Neural crest cell (in vitro differentiated cells): ENCODE data around the gene NKAIN2. TPM values are rescaled to one million over a fixed set of nuclear protein-coding genes. Genes with fewer than 3 reads are reported as not detected.

Experiments
- DNase-seq: peaks from one replicate; pipeline ENCODE4 v3.0.0; 2021; ENCODE audit warnings: low read depth, mixed read lengths, low spot score
- H3K27ac Mint-ChIP-seq: one replicate; pipeline ENCODE4 v1.8.0; 2021; ENCODE audit warnings: mild to moderate bottlenecking, mixed read lengths; ENCODE audit not compliant: unreplicated experiment
- H3K27me3 Mint-ChIP-seq: 2 replicates; pipeline ENCODE4 v1.8.0; 2021; ENCODE audit warnings: low read depth, mild to moderate bottlenecking, mixed read lengths
- H3K36me3 Mint-ChIP-seq: 2 replicates; pipeline ENCODE4 v1.8.0; 2021; ENCODE audit warnings: low read depth, mild to moderate bottlenecking, mixed read lengths
- H3K4me1 Mint-ChIP-seq: 2 replicates; pipeline ENCODE4 v1.8.0; 2021; ENCODE audit warnings: mixed read lengths
- H3K4me3 Mint-ChIP-seq: one replicate; pipeline ENCODE4 v1.8.0; 2021; ENCODE audit warnings: mild to moderate bottlenecking, mixed read lengths
- H3K9me3 Mint-ChIP-seq: 2 replicates; pipeline ENCODE4 v1.8.0; 2021; ENCODE audit warnings: mixed read lengths
- total RNA-seq: library from RNA; stranded (reverse); gene quantifications from 2 replicates; pipeline ENCODE4 v1.2.1, GENCODE V29; 2021
- TF ChIP-seq, protein P1 (sequence below): fragments of 200-600 bp; sonication (generic); conservative IDR thresholded peaks from 2 replicates; pipeline ENCODE4 v1.5.0; 2021; ENCODE audit warnings: antibody characterized with exemption, mild to moderate bottlenecking

Gene NKAIN2
- total RNA-seq, 1 donor from 2014 or later: 1.1 TPM

GRCh38 chr6:124303971-124304370, 500.3 kb downstream of the NKAIN2 start:
- TF ChIP-seq, protein P1, sequence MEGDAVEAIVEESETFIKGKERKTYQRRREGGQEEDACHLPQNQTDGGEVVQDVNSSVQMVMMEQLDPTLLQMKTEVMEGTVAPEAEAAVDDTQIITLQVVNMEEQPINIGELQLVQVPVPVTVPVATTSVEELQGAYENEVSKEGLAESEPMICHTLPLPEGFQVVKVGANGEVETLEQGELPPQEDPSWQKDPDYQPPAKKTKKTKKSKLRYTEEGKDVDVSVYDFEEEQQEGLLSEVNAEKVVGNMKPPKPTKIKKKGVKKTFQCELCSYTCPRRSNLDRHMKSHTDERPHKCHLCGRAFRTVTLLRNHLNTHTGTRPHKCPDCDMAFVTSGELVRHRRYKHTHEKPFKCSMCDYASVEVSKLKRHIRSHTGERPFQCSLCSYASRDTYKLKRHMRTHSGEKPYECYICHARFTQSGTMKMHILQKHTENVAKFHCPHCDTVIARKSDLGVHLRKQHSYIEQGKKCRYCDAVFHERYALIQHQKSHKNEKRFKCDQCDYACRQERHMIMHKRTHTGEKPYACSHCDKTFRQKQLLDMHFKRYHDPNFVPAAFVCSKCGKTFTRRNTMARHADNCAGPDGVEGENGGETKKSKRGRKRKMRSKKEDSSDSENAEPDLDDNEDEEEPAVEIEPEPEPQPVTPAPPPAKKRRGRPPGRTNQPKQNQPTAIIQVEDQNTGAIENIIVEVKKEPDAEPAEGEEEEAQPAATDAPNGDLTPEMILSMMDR: no peak
- Mint-ChIP-seq H3K4me1 (no peaks in the 10 kb centered on the region), H3K27me3 (no peaks in the 10 kb centered on the region), H3K9me3 (peaks cover 4% of the 10 kb centered on the region), H3K4me3 (no peak overlapping the region), H3K27ac (no peak overlapping the region), H3K36me3 (no peaks in the 10 kb centered on the region)
- no peak for DNase-seq

DNA sequence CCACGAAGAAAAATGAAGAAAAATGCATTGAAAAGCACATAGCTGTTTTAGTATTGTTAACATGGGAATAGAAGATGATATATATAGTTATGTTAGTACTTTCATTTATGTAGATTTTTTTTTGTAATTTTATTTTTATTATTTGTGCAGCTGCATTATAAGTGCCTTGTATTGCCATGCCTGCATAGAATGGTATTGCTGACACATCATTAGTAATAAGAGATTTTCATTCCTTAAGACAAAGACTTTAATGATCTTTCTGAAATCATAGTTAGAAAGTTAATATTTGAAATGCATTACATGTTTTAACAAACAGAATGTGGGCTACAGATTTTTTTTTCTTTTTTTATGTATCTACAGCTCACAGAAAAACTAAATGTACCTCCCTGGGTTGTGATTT, 506.5 kb downstream of the NKAIN2 start:
- no peak for DNase-seq
- H3K36me3 Mint-ChIP-seq: no peaks in the 10 kb centered on the region
- no peaks in the 10 kb centered on the region for H3K9me3 Mint-ChIP-seq

DNA sequence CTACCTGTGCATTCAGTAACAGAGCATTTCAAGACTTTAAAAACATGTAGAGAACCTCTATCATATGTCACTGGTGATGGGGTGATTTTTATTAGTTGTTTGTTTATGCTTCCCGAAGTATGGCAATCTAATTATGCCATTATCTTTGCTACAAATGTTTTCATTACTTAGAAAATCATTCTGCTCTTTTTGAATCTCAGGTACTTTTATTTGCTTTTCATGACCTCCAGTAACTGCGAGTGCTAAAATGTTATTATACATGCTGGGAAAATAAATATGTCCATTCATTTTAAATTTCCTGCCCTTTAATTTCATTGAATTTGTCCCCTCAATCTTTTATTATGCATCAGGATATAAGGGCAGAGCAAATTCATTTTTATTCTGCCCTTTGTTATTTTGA, 515.7 kb downstream of the NKAIN2 start:
- H3K36me3 Mint-ChIP-seq: no peaks in the 10 kb centered on the region
- no peak for DNase-seq
- no peak overlapping the region for H3K4me3 Mint-ChIP-seq
- no peaks in the 10 kb centered on the region for H3K4me1 Mint-ChIP-seq
- no peak overlapping the region for H3K27ac Mint-ChIP-seq
- TF ChIP-seq, protein P1: no peak
- no peaks in the 10 kb centered on the region for H3K9me3 Mint-ChIP-seq
- no peaks in the 10 kb centered on the region for H3K27me3 Mint-ChIP-seq

More for the DNA sequence above, 506.5 kb downstream of the NKAIN2 start:
- H3K4me3 Mint-ChIP-seq: no peak overlapping the region
- TF ChIP-seq, protein P1: no peak
- no peaks in the 10 kb centered on the region for H3K27me3 Mint-ChIP-seq
- no peak overlapping the region for H3K27ac Mint-ChIP-seq
- H3K4me1 Mint-ChIP-seq: no peaks in the 10 kb centered on the region

DNA sequence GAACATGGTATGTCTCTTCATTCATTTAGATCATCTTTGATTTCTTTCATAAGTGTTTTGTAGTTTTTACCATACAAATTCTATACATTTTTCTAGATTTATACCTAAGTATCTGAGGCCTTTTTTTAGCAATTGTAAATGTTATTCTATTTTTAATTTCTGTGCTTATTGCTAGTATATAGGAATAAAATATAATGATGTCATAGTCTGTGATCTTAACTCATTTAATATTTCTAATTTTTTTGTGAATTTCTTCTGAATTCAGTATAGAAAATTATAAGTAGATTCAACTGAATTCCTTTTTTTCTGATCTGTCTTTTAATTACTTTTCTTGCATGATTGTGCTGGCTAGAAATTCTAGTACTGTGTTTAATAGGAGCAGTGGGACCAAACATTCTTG, 520.6 kb downstream of the NKAIN2 start:
- TF ChIP-seq, protein P1: no peak
- H3K4me3 Mint-ChIP-seq: no peak overlapping the region

GRCh38 chr6:124330197-124330596, 526.5 kb downstream of the NKAIN2 start:
- Mint-ChIP-seq H3K4me1 (no peaks in the 10 kb centered on the region), H3K27me3 (no peaks in the 10 kb centered on the region), H3K36me3 (no peaks in the 10 kb centered on the region), H3K9me3 (peaks cover 4% of the 10 kb centered on the region), H3K4me3 (no peak overlapping the region), H3K27ac (no peak overlapping the region)
- no peak for DNase-seq
- TF ChIP-seq, protein P1: no peak

More for the DNA sequence above, 520.6 kb downstream of the NKAIN2 start:
- no peaks in the 10 kb centered on the region for H3K9me3 Mint-ChIP-seq
- no peaks in the 10 kb centered on the region for H3K4me1 Mint-ChIP-seq
- no peak overlapping the region for H3K27ac Mint-ChIP-seq
- no peaks in the 10 kb centered on the region for H3K27me3 Mint-ChIP-seq
- H3K36me3 Mint-ChIP-seq: no peaks in the 10 kb centered on the region
- no peak for DNase-seq

DNA sequence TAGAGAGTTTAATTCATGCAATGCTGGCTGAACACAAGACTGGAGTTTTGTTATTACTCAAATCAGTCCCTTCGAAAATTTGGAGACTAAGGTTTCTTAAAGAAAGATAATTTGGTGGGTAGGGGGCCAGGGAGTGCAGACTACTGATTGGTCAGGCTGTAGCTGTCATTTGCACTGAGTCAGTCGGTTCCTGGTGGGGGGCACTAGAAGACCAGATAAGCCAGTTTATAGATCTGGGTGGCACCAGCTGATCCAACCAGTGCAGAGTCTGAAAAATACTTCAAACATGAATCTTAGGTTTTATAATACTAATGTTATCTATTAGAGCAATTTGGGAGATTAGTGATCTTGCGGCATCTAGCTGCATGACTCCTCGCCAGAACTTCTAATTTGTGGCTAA, 530.7 kb downstream of the NKAIN2 start:
- H3K9me3 Mint-ChIP-seq: peaks cover 4% of the 10 kb centered on the region
- H3K4me3 Mint-ChIP-seq: no peak overlapping the region
- H3K4me1 Mint-ChIP-seq: no peaks in the 10 kb centered on the region
- TF ChIP-seq, protein P1: no peak
- no peak overlapping the region for H3K27ac Mint-ChIP-seq
- H3K27me3 Mint-ChIP-seq: no peaks in the 10 kb centered on the region
- H3K36me3 Mint-ChIP-seq: no peaks in the 10 kb centered on the region
- no peak for DNase-seq
